Naive thymus-derived CD4-positive, alpha-beta T cell (primary cell): ENCODE results near the gene SDC3. TPM values are rescaled to one million over a fixed set of nuclear protein-coding genes. Genes with fewer than 3 reads are reported as not detected.
A peak's percentile ranks its signal among the peaks of the same experiment; 100 is the strongest.

Source experiments
- ATAC-seq: fragments of 150-1000 bp; cut with Tn5 transposase; 2 replicates; pipeline ENCODE4 v1.10.0; 2021; ENCODE audit warnings: mild to moderate bottlenecking, moderate library complexity
- CTCF ChIA-PET: fragments of 350-600 bp; sonication (Branson Sonifier 250); formaldehyde crosslinking; loops from one replicate; lab custom pipeline; 2021; ENCODE audit warnings: antibody characterized with exemption; lab: Charles Lee
- POLR2A ChIA-PET: fragments of 350-600 bp; sonication (Branson Sonifier 250); formaldehyde crosslinking; loops from one replicate; lab custom pipeline; 2021; ENCODE audit warnings: antibody characterized with exemption, inconsistent platforms; lab: Charles Lee
- DNase-seq, 9 donors: peaks; one replicate each; pipeline versions ENCODE4 v3.0.0 to v3.0.0-alpha.2; 2020 to 2022; ENCODE audit warnings: mixed read lengths in 1 of 9
- H3K27ac ChIP-seq: one replicate; pipeline ENCODE4 v1.7.0; 2013; ENCODE audit warnings: mild to moderate bottlenecking, low read depth, low read length, moderate library complexity
- H3K27me3 ChIP-seq, 2 donors: one replicate each; pipeline ENCODE4 v1.7.0; 2013; ENCODE audit warnings: low read length in 2 of 2, mild to moderate bottlenecking in 2 of 2, moderate library complexity in 2 of 2; ENCODE audit not compliant: control insufficient read depth in 2 of 2, insufficient read depth in 2 of 2
- H3K36me3 ChIP-seq, 3 experiments: 1 replicate in 2 of 3; 2 replicates in 1 of 3; pipeline ENCODE4 v1.7.0; 2013; ENCODE audit warnings: low read length in 3 of 3, mild to moderate bottlenecking in 3 of 3, moderate library complexity in 1 of 3; ENCODE audit not compliant: insufficient read depth in 3 of 3, control insufficient read depth in 2 of 3
- H3K4me1 ChIP-seq, 2 donors: one replicate each; pipeline ENCODE4 v1.7.0; 2013; ENCODE audit warnings: low read length in 2 of 2, mild to moderate bottlenecking in 2 of 2, moderate library complexity in 1 of 2; ENCODE audit not compliant: control insufficient read depth in 2 of 2, insufficient read depth in 2 of 2
- H3K4me3 ChIP-seq: 2 replicates; pipeline ENCODE4 v1.7.0; 2013; ENCODE audit warnings: mild to moderate bottlenecking, low read length
- H3K9me3 ChIP-seq, 3 experiments: 1 replicate in 2 of 3; 2 replicates in 1 of 3; pipeline ENCODE4 v1.7.0; 2013; ENCODE audit warnings: low read length in 3 of 3; ENCODE audit not compliant: control insufficient read depth in 2 of 3
- H3K27ac Mint-ChIP-seq, 9 donors: one replicate each; pipeline ENCODE4 v1.8.0; 2020 to 2022; ENCODE audit warnings: mixed read lengths in 9 of 9, mild to moderate bottlenecking in 8 of 9, moderate library complexity in 5 of 9, inconsistent platforms in 2 of 9
- H3K27me3 Mint-ChIP-seq, 5 donors: one replicate each; pipeline ENCODE4 v1.8.0; 2021 to 2022; ENCODE audit warnings: mixed read lengths in 5 of 5, mild to moderate bottlenecking in 1 of 5
- H3K36me3 Mint-ChIP-seq, 5 donors: one replicate each; pipeline ENCODE4 v1.8.0; 2020 to 2022; ENCODE audit warnings: mixed read lengths in 5 of 5, mild to moderate bottlenecking in 3 of 5, inconsistent platforms in 1 of 5
- H3K4me1 Mint-ChIP-seq, 7 donors: one replicate each; pipeline ENCODE4 v1.8.0; 2020 to 2022; ENCODE audit warnings: mixed read lengths in 7 of 7, mild to moderate bottlenecking in 3 of 7, inconsistent platforms in 1 of 7
- H3K4me3 Mint-ChIP-seq, 10 donors: one replicate each; pipeline ENCODE4 v1.8.0; 2020 to 2022; ENCODE audit warnings: mild to moderate bottlenecking in 10 of 10, mixed read lengths in 10 of 10, moderate library complexity in 6 of 10, inconsistent platforms in 2 of 10
- H3K9me3 Mint-ChIP-seq, 11 donors: one replicate each; pipeline ENCODE4 v1.8.0; 2020 to 2022; ENCODE audit warnings: mixed read lengths in 11 of 11, mild to moderate bottlenecking in 4 of 11, inconsistent platforms in 1 of 11, moderate library complexity in 1 of 11
- intact Hi-C, 2 donors: fragments of 100-400 bp; cut with micrococcal nuclease; formaldehyde crosslinking; loops; one replicate each; pipeline ENCODE4 v1.15.1; 2023
- polyA plus RNA-seq, 2 donors: library from polyadenylated mRNA; unstranded; fragments of 300-500 nt; fragmentation: Illumina TruSeq; gene quantifications; one replicate each; pipeline ENCODE4 v1.2.3, GENCODE V29; 2021
- total RNA-seq, 6 experiments: library from RNA in 5 of 6; stranded (reverse) in 5 of 6; gene quantifications; 1 replicate in 5 of 6; 2 replicates in 1 of 6; pipeline ENCODE4 v1.2.3 and lab custom pipeline; 2021 to 2026

SDC3 gene
- under 1 TPM; 0.19 to 0.42 (median 0.30) TPM for total RNA-seq
- under 1 TPM in 1 of 2 donors, not detected in 1; 0.07 TPM for polyA plus RNA-seq
- total RNA-seq (lab: John Stamatoyannopoulos, UW), result not detected

GRCh38 chr1:30908696-30909364, at the start of gene SDC3:
SDC3 (minus strand) TSS chr1:30908758; CDS start chr1:30908586, 172 bp downstream.
- DNase-seq (peak in 1 of 9 donors; percentile 9), ATAC-seq (peak; percentile 80)
- H3K4me3 ChIP-seq, result peak within 1 kb of the TSS; percentile 13
- H3K27me3 ChIP-seq, result peaks cover 0 to 4% of the 10 kb centered on the region in 2 donors
- no peak within 1 kb of the TSS for H3K27ac ChIP-seq
- peak within 1 kb of the TSS; percentile 70 to 90 (median 86) for H3K4me3 Mint-ChIP-seq
- H3K4me1 ChIP-seq, result peaks cover 0 to 6% of the 10 kb centered on the region in 2 donors
- ChIA-PET CTCF (interaction anchor here (0.6 kb wide), 1 partner anchor 139 kb away, joined by 3 read pairs; no protein-coding TSS in a partner anchor), POLR2A (no interaction called here)
- peaks cover 0 to 4% (median 0%) of the 10 kb centered on the region in 5 donors for H3K36me3 Mint-ChIP-seq
- H3K9me3 Mint-ChIP-seq, result peaks cover 0 to 4% (median 0%) of the 10 kb centered on the region in 11 donors
- no peaks in the 10 kb centered on the region for H3K9me3 ChIP-seq
- peaks cover 21 to 53% (median 27%) of the 10 kb centered on the region in 5 donors for H3K27me3 Mint-ChIP-seq
- intact Hi-C loops, result loop anchor here in 1 of 2 donors (5.0 kb wide), 1 partner anchor 498 kb away; no protein-coding TSS in a partner anchor
- no peaks in the 10 kb centered on the region for H3K36me3 ChIP-seq
- H3K27ac Mint-ChIP-seq, result peak within 1 kb of the TSS in 7 of 9 donors; percentile 7 to 61 (median 46)
- H3K4me1 Mint-ChIP-seq, result peaks cover 9 to 18% (median 15%) of the 10 kb centered on the region in 7 donors

GRCh38 chr1:30957560-30958222, 49.1 kb upstream of the SDC3 start:
- peaks cover 10 to 58% (median 16%) of the 10 kb centered on the region in 3 experiments for H3K36me3 ChIP-seq
- no peaks in the 10 kb centered on the region for H3K27me3 Mint-ChIP-seq
- H3K27me3 ChIP-seq, result no peaks in the 10 kb centered on the region
- H3K9me3 Mint-ChIP-seq, result no peaks in the 10 kb centered on the region
- peaks cover 12 to 53% (median 25%) of the 10 kb centered on the region in 5 donors for H3K36me3 Mint-ChIP-seq
- H3K27ac Mint-ChIP-seq, result peak overlapping the region in 2 of 9 donors; percentile 30 to 80
- H3K4me1 Mint-ChIP-seq, result peaks cover 9 to 47% (median 38%) of the 10 kb centered on the region in 7 donors
- ChIA-PET CTCF (no interaction called here), POLR2A (no interaction called here)
- no peaks in the 10 kb centered on the region for H3K4me1 ChIP-seq
- no peak overlapping the region for H3K27ac ChIP-seq
- DNase-seq, result no peak
- H3K9me3 ChIP-seq, result no peaks in the 10 kb centered on the region
- intact Hi-C loops, result loop anchor here in 1 of 2 donors (2.0 kb wide), 1 partner anchor 13 kb away; no protein-coding TSS in a partner anchor
- no peak overlapping the region for H3K4me3 ChIP-seq
- no peak overlapping the region for H3K4me3 Mint-ChIP-seq
- ATAC-seq, result no peak

- ATAC-seq (no peak), DNase-seq (no peak)
- no peak overlapping the region for H3K27ac Mint-ChIP-seq
- Histone ChIP-seq H3K36me3 (peaks cover 10 to 61% (median 26%) of the 10 kb centered on the region in 3 experiments), H3K27ac (no peak overlapping the region), H3K27me3 (no peaks in the 10 kb centered on the region), H3K4me3 (no peak overlapping the region), H3K9me3 (no peaks in the 10 kb centered on the region), H3K4me1 (no peaks in the 10 kb centered on the region)
- H3K4me3 Mint-ChIP-seq, result no peak overlapping the region
- H3K36me3 Mint-ChIP-seq, result peaks cover 16 to 60% (median 32%) of the 10 kb centered on the region in 5 donors
- intact Hi-C loops, result loop anchor here in 1 of 2 donors (2.0 kb wide), 1 partner anchor 15 kb away; no protein-coding TSS in a partner anchor
- CTCF ChIA-PET, result interaction anchor here (1.1 kb wide), 1 partner anchor 28 kb away, joined by 3 read pairs; no protein-coding TSS in a partner anchor
- POLR2A ChIA-PET, result no interaction called here
- no peaks in the 10 kb centered on the region for H3K27me3 Mint-ChIP-seq
- no peaks in the 10 kb centered on the region for H3K9me3 Mint-ChIP-seq
- peaks cover 13 to 54% (median 41%) of the 10 kb centered on the region in 7 donors for H3K4me1 Mint-ChIP-seq
Measured at GRCh38 chr1:30955448-30956015, 47.0 kb upstream of the SDC3 start.

GRCh38 chr1:30953685-30954084, 45.1 kb upstream of the SDC3 start:
- Histone ChIP-seq H3K4me3 (no peak overlapping the region), H3K27ac (no peak overlapping the region), H3K4me1 (no peaks in the 10 kb centered on the region), H3K36me3 (peaks cover 18 to 64% (median 34%) of the 10 kb centered on the region in 3 experiments), H3K9me3 (no peaks in the 10 kb centered on the region), H3K27me3 (no peaks in the 10 kb centered on the region)
- CTCF ChIA-PET, result no interaction called here
- POLR2A ChIA-PET, result no interaction called here
- peaks cover 11 to 38% (median 30%) of the 10 kb centered on the region in 7 donors for H3K4me1 Mint-ChIP-seq
- H3K4me3 Mint-ChIP-seq, result no peak overlapping the region
- no peaks in the 10 kb centered on the region for H3K9me3 Mint-ChIP-seq
- no peak for ATAC-seq
- no peak for DNase-seq
- no peaks in the 10 kb centered on the region for H3K27me3 Mint-ChIP-seq
- intact Hi-C loops, result no loop called here
- H3K27ac Mint-ChIP-seq, result peak overlapping the region in 2 of 9 donors; percentile 15 to 70
- H3K36me3 Mint-ChIP-seq, result peaks cover 16 to 58% (median 33%) of the 10 kb centered on the region in 5 donors

- DNase-seq (peak in 6 of 9 donors; percentile 16 to 45 (median 25)), ATAC-seq (peak; percentile 55)
- no peaks in the 10 kb centered on the region for H3K27me3 ChIP-seq
- CTCF ChIA-PET, result no interaction called here
- H3K4me1 Mint-ChIP-seq, result peaks cover 11 to 34% (median 21%) of the 10 kb centered on the region in 7 donors
- intact Hi-C loops, result no loop called here
- H3K4me3 Mint-ChIP-seq, result peak overlapping the region in 3 of 10 donors; percentile 31 to 54 (median 32)
- H3K36me3 Mint-ChIP-seq, result peaks cover 13 to 64% (median 42%) of the 10 kb centered on the region in 5 donors
- no peak overlapping the region for H3K4me3 ChIP-seq
- H3K27me3 Mint-ChIP-seq, result no peaks in the 10 kb centered on the region
- no peaks in the 10 kb centered on the region for H3K4me1 ChIP-seq
- peak overlapping the region in 8 of 9 donors; percentile 50 to 88 (median 76) for H3K27ac Mint-ChIP-seq
- H3K9me3 Mint-ChIP-seq, result no peaks in the 10 kb centered on the region
- no peak overlapping the region for H3K27ac ChIP-seq
- POLR2A ChIA-PET, result no interaction called here
- H3K9me3 ChIP-seq, result no peaks in the 10 kb centered on the region
- peaks cover 23 to 70% (median 30%) of the 10 kb centered on the region in 3 experiments for H3K36me3 ChIP-seq
Measured at GRCh38 chr1:30952098-30952497, 43.5 kb upstream of the SDC3 start.

GRCh38 chr1:30950700-30951099, 42.1 kb upstream of the SDC3 start:
- H3K27me3 ChIP-seq, result no peaks in the 10 kb centered on the region
- ATAC-seq, result no peak
- intact Hi-C loops, result no loop called here
- Mint-ChIP-seq H3K4me3 (no peak overlapping the region), H3K9me3 (no peaks in the 10 kb centered on the region), H3K36me3 (peaks cover 13 to 58% (median 39%) of the 10 kb centered on the region in 5 donors), H3K4me1 (peaks cover 11 to 34% (median 19%) of the 10 kb centered on the region in 7 donors), H3K27ac (peak overlapping the region in 1 of 9 donors; percentile 43), H3K27me3 (no peaks in the 10 kb centered on the region)
- CTCF ChIA-PET, result no interaction called here
- no peaks in the 10 kb centered on the region for H3K9me3 ChIP-seq
- H3K4me1 ChIP-seq, result no peaks in the 10 kb centered on the region
- POLR2A ChIA-PET, result no interaction called here
- H3K36me3 ChIP-seq, result peaks cover 25 to 79% (median 30%) of the 10 kb centered on the region in 3 experiments
- H3K27ac ChIP-seq, result no peak overlapping the region
- DNase-seq, result no peak
- H3K4me3 ChIP-seq, result no peak overlapping the region
